Measurements from ENCODE around the gene ITGB8. TPM values are rescaled to one million over a fixed set of nuclear protein-coding genes. Genes with fewer than 3 reads are reported as not detected.

The ITGB8 gene
- total RNA-seq, 2 donors from 2014 or later = 6.5 to 7.6 TPM

DNA sequence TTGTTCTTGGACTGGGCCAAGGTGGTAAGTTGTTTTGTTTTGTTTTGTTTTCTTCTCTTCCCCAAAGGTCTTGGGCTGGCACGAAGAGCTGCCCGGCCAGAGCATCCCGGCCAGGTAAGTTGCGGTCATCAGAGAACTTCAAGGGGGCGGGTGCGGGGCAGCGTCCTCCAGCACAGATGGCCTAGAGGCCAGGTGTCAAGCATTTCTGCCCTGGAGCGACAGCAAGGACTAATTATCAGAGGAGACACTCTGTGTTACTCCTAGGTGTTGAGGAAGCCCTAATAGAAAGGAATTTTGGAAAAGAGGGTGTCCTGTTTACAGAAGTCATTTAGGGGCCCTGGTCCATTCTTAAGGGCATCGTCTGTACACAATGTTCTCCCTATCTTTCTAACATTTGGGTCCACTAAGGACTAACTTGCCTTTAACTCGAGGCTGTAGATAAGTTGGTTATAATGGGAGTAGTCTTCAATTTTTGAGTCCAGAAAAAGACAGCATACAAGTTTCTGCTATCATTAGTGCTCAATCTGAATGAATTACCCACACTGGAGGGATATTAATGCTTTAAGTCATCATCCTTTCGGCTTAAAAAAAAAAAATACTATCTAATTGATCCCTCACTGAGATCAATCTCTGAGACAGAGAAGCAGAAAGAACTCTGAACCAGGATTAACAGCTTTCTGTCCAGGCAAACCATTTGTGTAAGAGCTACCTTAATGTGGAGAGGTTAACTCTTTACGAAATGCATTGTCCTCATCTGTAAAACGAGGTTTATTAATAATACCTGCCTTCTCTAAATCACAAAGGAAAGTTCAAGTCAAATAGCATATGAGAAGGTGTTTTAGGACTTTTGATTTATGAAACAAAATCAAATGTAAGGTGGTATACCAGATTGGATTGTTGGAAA lies 1.5 kb downstream of the ITGB8 start:
- peak overlapping the region; percentile 77 for H3K4me3 Mint-ChIP-seq

GRCh38 chr7:20338285-20338684 lies 7.6 kb downstream of the ITGB8 start:
- no peak overlapping the region for H3K4me3 ChIP-seq (ENCODE audit: low read length)
- peaks cover 1% of the 10 kb centered on the region for H3K27me3 Mint-ChIP-seq (ENCODE audit: insufficient read depth)
- H3K27me3 ChIP-seq (ENCODE audit: control insufficient read depth, insufficient read depth, low read length, poor library complexity, severe bottlenecking) = no peaks in the 10 kb centered on the region
- H3K9me3 ChIP-seq (ENCODE audit: control insufficient read depth, low read length) = no peaks in the 10 kb centered on the region
- DNase-seq = no peak
- TF ChIP-seq, protein P1, sequence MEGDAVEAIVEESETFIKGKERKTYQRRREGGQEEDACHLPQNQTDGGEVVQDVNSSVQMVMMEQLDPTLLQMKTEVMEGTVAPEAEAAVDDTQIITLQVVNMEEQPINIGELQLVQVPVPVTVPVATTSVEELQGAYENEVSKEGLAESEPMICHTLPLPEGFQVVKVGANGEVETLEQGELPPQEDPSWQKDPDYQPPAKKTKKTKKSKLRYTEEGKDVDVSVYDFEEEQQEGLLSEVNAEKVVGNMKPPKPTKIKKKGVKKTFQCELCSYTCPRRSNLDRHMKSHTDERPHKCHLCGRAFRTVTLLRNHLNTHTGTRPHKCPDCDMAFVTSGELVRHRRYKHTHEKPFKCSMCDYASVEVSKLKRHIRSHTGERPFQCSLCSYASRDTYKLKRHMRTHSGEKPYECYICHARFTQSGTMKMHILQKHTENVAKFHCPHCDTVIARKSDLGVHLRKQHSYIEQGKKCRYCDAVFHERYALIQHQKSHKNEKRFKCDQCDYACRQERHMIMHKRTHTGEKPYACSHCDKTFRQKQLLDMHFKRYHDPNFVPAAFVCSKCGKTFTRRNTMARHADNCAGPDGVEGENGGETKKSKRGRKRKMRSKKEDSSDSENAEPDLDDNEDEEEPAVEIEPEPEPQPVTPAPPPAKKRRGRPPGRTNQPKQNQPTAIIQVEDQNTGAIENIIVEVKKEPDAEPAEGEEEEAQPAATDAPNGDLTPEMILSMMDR (conservative IDR thresholded peaks at IDR 0.05) = no peak
- H3K36me3 Mint-ChIP-seq (ENCODE audit: low read depth) = peaks cover 5% of the 10 kb centered on the region
- H3K36me3 ChIP-seq (ENCODE audit: control insufficient read depth, insufficient read depth, low read length) = no peaks in the 10 kb centered on the region
- WGBS, 2 experiments (ENCODE audit: insufficient coverage in 1 of 2, insufficient read length in 1 of 2) = 79 to 93% methylated on average over 4 to 6 of the region's 6 CpGs
- H3K9me3 Mint-ChIP-seq = no peaks in the 10 kb centered on the region
- H3K9ac ChIP-seq (ENCODE audit: extremely low read depth, low read length, poor library complexity, severe bottlenecking) = no peak overlapping the region
- no peak overlapping the region for H3K27ac Mint-ChIP-seq
- H3K4me1 Mint-ChIP-seq = peaks cover 5% of the 10 kb centered on the region
- H3K27ac ChIP-seq (ENCODE audit: low read depth, low read length) = no peak overlapping the region
- H3K4me3 Mint-ChIP-seq = no peak overlapping the region
- H3K4me1 ChIP-seq (ENCODE audit: control insufficient read depth, insufficient read depth, low read length) = no peaks in the 10 kb centered on the region

More for the DNA sequence above, 1.5 kb downstream of the ITGB8 start:
- H3K27ac ChIP-seq (ENCODE audit: low read depth, low read length) = peak overlapping the region; percentile 100
- Mint-ChIP-seq H3K27ac (peak overlapping the region; percentile 67), H3K4me1 (peaks cover 12% of the 10 kb centered on the region), H3K9me3 (no peaks in the 10 kb centered on the region), H3K27me3 (ENCODE audit: insufficient read depth) (peaks cover 33% of the 10 kb centered on the region), H3K36me3 (ENCODE audit: low read depth) (peaks cover 5% of the 10 kb centered on the region)
- TF ChIP-seq, protein P1 (conservative IDR thresholded peaks at IDR 0.05) = no peak
- 34 to 50% methylated on average over 2 to 13 of the region's 13 CpGs for WGBS, 2 experiments (ENCODE audit: insufficient coverage in 1 of 2, insufficient read length in 1 of 2)
- H3K27me3 ChIP-seq (ENCODE audit: control insufficient read depth, insufficient read depth, low read length, poor library complexity, severe bottlenecking) = peaks cover 12% of the 10 kb centered on the region
- no peaks in the 10 kb centered on the region for H3K9me3 ChIP-seq (ENCODE audit: control insufficient read depth, low read length)
- no peak for DNase-seq
- H3K9ac ChIP-seq (ENCODE audit: extremely low read depth, low read length, poor library complexity, severe bottlenecking) = peak overlapping the region; percentile 86
- no peaks in the 10 kb centered on the region for H3K36me3 ChIP-seq (ENCODE audit: control insufficient read depth, insufficient read depth, low read length)
- peak overlapping the region; percentile 97 for H3K4me3 ChIP-seq (ENCODE audit: low read length)
- no peaks in the 10 kb centered on the region for H3K4me1 ChIP-seq (ENCODE audit: control insufficient read depth, insufficient read depth, low read length)

GRCh38 chr7:20340839-20341238 lies 10.1 kb downstream of the ITGB8 start:
- H3K27ac ChIP-seq (ENCODE audit: low read depth, low read length) = no peak overlapping the region
- H3K9me3 ChIP-seq (ENCODE audit: control insufficient read depth, low read length) = no peaks in the 10 kb centered on the region
- Mint-ChIP-seq H3K4me3 (no peak overlapping the region), H3K9me3 (no peaks in the 10 kb centered on the region), H3K27ac (peak overlapping the region; percentile 17), H3K27me3 (ENCODE audit: insufficient read depth) (no peaks in the 10 kb centered on the region), H3K36me3 (ENCODE audit: low read depth) (peaks cover 5% of the 10 kb centered on the region), H3K4me1 (peaks cover 3% of the 10 kb centered on the region)
- TF ChIP-seq, protein P1 (conservative IDR thresholded peaks at IDR 0.05) = no peak
- no peaks in the 10 kb centered on the region for H3K27me3 ChIP-seq (ENCODE audit: control insufficient read depth, insufficient read depth, low read length, poor library complexity, severe bottlenecking)
- no peaks in the 10 kb centered on the region for H3K4me1 ChIP-seq (ENCODE audit: control insufficient read depth, insufficient read depth, low read length)
- H3K36me3 ChIP-seq (ENCODE audit: control insufficient read depth, insufficient read depth, low read length) = no peaks in the 10 kb centered on the region
- no peak overlapping the region for H3K4me3 ChIP-seq (ENCODE audit: low read length)
- DNase-seq = no peak
- H3K9ac ChIP-seq (ENCODE audit: extremely low read depth, low read length, poor library complexity, severe bottlenecking) = no peak overlapping the region
